NT2/D1 (cell line): ENCODE results near the gene LIPC.

Experiments used
- DNase-seq: peaks from one replicate; pipeline ENCODE4 v3.0.0-alpha.2; 2011; ENCODE audit warnings: low read depth, low spot score
- H3K27me3 ChIP-seq: 2 replicates; pipeline ENCODE4 v1.6.0; 2011; ENCODE audit warnings: mild to moderate bottlenecking; ENCODE audit not compliant: insufficient read length, insufficient read depth
- H3K36me3 ChIP-seq: 2 replicates; pipeline ENCODE4 v1.6.1; 2011; ENCODE audit warnings: mild to moderate bottlenecking, low read length, mixed read lengths; ENCODE audit not compliant: insufficient read depth, insufficient read length
- H3K4me1 ChIP-seq: 2 replicates; pipeline ENCODE4 v1.5.1; 2011; ENCODE audit not compliant: insufficient read depth, insufficient read length
- H3K4me3 ChIP-seq: 2 replicates; pipeline ENCODE4 v1.5.1; 2011; ENCODE audit warnings: low read depth; ENCODE audit not compliant: insufficient read length
- H3K9ac ChIP-seq: 2 replicates; pipeline ENCODE4 v1.6.0; 2011; ENCODE audit warnings: low read depth; ENCODE audit not compliant: insufficient read length
- H3K9me3 ChIP-seq: 2 replicates; pipeline ENCODE4 v1.5.1; 2011; ENCODE audit warnings: mild to moderate bottlenecking, low read length; ENCODE audit not compliant: insufficient read depth
- SUZ12 ChIP-seq: IDR thresholded peaks from 2 replicates; pipeline ENCODE4 v1.6.1; 2011; ENCODE audit not compliant: insufficient read length, insufficient read depth; ENCODE audit errors: extremely low read depth
- YY1 ChIP-seq: IDR thresholded peaks from 2 replicates; pipeline ENCODE4 v1.6.1; 2011; ENCODE audit not compliant: insufficient read length, insufficient read depth
- ZNF274 ChIP-seq: IDR thresholded peaks from 2 replicates; pipeline ENCODE4 v1.6.1; 2011; ENCODE audit warnings: mild to moderate bottlenecking, low read depth, low read length

Gene LIPC

DNA sequence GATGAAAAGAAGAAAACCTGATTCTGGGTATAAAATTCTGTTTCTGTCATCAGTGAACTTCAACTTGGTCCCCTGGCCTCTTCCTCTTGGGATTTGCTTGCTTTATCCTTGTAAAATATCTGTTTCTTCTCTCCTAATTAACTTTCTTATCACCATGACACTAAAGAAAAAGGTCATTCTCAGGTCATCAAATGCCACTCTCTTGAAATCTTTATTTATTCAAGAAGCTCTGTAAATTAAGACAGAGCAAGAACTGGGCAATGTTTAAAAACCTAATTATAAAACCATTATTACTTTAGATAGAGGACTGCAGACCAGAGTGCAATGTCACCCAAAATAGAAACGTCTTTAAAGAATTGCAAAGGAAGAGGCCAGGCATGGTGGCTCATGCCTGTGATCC lies 6.0 kb upstream of the LIPC start:
- Histone ChIP-seq H3K4me3 (no peak overlapping the region), H3K27me3 (no peaks in the 10 kb centered on the region), H3K4me1 (no peaks in the 10 kb centered on the region), H3K9ac (no peak overlapping the region), H3K9me3 (no peaks in the 10 kb centered on the region), H3K36me3 (no peaks in the 10 kb centered on the region)
- TF ChIP-seq YY1, result no peak
- TF ChIP-seq ZNF274, result no peak
- no peak for TF ChIP-seq SUZ12
- no peak for DNase-seq

DNA sequence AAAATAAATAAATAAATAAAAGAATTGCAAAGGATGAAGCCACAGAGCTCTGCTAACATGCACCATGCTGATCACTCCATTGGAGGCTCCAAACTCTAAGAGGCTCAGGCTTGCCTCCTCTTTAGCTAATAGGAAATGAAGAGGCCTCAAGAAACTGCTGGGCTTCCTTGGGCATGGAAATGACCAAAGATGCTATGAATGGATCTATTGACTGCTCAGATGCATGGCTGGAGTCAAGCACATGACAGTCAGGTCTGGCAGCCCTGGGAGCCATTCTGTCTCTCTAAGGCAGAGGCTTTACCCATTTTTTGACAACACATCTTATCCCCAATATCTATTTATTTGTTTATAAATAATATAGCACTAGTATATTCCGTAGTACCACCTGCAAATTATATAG lies 5.3 kb upstream of the LIPC start:
- H3K4me3 ChIP-seq, result no peak overlapping the region
- H3K4me1 ChIP-seq, result no peaks in the 10 kb centered on the region
- H3K9ac ChIP-seq, result no peak overlapping the region
- no peaks in the 10 kb centered on the region for H3K27me3 ChIP-seq
- no peaks in the 10 kb centered on the region for H3K9me3 ChIP-seq
- no peak for DNase-seq
- no peaks in the 10 kb centered on the region for H3K36me3 ChIP-seq
- no peak for TF ChIP-seq ZNF274
- no peak for TF ChIP-seq SUZ12
- no peak for TF ChIP-seq YY1

DNA sequence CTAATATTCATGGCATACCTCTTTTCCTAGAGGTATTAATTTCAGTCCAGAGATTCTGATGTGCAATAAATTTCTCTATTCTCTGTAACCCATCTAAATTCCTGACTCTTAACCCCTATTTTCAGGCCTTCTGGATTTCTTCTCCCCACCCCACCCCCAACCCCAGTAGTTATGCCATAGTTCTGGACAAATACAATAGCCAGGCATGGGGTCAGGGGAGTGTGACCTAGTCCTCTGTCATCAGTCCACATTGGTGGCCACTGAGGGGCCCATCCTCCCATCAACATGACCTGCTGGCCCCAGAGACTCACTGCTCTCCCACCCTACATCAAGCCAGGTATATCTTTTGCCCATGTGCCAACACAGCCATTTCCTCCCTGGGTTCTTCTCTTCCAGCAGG lies 3.8 kb upstream of the LIPC start:
- DNase-seq, result no peak
- Histone ChIP-seq H3K27me3 (no peaks in the 10 kb centered on the region), H3K9me3 (no peaks in the 10 kb centered on the region), H3K36me3 (no peaks in the 10 kb centered on the region), H3K4me1 (no peaks in the 10 kb centered on the region), H3K4me3 (no peak overlapping the region), H3K9ac (no peak overlapping the region)
- TF ChIP-seq SUZ12 (no peak), YY1 (no peak), ZNF274 (no peak)

DNA sequence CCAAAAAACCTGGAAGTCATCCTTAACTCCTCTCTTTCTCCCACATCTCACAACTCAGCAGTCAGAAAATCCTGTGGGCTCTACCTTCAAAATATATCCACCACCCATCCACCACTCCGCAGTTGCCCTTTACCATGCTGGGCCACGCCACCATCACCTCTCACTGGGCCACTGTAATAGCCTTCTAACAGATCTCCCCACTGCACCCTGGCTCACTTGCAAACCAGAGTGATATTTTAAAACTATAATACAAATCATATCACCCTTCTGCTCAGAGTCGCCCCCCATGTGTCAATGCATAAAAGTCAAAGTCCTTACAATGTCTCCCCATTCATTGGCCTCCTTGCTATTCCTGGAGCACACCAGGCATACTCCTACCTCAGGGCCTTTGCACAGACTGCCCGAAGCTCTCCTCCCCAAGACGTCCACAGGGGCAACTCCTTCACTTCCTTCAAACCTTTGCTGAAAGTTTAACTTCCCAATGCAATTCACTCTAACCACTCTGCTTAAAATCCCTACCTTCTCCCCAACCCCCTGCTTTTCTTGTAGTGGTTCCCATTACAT lies 1.5 kb upstream of the LIPC start:
- no peaks in the 10 kb centered on the region for H3K27me3 ChIP-seq
- no peak for DNase-seq
- H3K9ac ChIP-seq, result no peak overlapping the region
- no peak overlapping the region for H3K4me3 ChIP-seq
- TF ChIP-seq ZNF274 (no peak), YY1 (no peak), SUZ12 (no peak)
- peaks cover 8% of the 10 kb centered on the region for H3K4me1 ChIP-seq
- no peaks in the 10 kb centered on the region for H3K36me3 ChIP-seq
- H3K9me3 ChIP-seq, result no peaks in the 10 kb centered on the region

DNA sequence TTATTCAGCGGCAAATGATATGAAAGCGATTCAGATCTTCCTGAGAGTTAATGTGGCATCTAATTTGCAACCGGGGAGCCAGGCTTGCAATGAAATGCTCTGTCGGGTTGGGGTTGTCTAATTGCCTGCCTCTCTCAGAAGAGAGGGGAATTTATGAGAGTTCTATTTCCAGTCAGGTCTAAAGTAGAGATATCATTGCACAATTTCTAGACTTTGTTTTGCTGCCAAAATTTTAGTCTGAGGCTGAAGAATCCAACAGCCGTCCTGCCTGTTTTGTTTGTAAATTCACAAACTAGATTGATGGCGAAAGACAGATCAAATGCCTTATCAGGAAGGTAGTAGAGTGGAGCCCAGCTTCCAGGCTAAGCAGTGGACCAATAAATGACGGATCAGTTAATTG lies 610 bp downstream of the LIPC start:
- H3K27me3 ChIP-seq, result no peaks in the 10 kb centered on the region
- TF ChIP-seq SUZ12 (no peak), ZNF274 (no peak), YY1 (no peak)
- H3K4me1 ChIP-seq, result peaks cover 8% of the 10 kb centered on the region
- no peak overlapping the region for H3K4me3 ChIP-seq
- no peak overlapping the region for H3K9ac ChIP-seq
- no peaks in the 10 kb centered on the region for H3K9me3 ChIP-seq
- H3K36me3 ChIP-seq, result no peaks in the 10 kb centered on the region
- no peak for DNase-seq

DNA sequence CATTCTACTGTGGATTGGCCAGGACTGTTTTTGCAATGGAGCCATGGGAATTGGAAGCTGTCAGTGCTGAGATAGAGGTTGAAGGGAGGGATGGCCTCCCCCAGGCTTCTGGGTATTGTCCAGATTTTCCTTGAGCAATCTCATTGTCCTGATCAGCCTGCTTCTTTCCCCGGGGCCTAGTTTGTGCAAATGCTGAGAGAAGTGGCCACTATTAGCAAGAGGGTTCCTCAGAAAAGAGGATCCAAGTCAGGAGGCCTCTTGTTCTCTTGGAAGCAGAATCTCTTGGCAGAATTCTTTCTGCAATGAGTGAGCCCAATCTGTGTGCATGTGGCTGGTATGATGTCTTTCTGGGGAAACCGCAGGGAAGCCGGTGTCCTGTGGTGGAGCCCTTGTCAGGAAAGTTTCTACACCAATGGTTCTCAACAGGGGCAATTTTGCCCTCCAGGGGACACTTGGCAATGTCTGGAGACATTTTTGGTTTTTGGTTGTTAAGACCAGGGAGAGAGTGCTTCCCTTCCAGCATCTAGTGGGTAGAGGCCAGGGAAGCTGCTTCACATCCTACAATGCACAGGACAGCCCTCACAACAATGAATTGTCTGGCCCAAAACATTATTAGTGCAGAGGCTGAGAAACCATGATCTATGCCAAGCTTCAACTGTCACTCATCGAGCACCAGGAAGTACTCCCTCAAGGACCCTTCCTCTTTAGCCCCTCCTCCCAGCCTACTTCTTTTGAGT lies 2.0 kb downstream of the LIPC start:
- DNase-seq, result no peak
- TF ChIP-seq SUZ12 (no peak), ZNF274 (no peak)
- Histone ChIP-seq H3K9me3 (no peaks in the 10 kb centered on the region), H3K4me3 (no peak overlapping the region), H3K27me3 (no peaks in the 10 kb centered on the region), H3K9ac (no peak overlapping the region), H3K4me1 (peaks cover 10% of the 10 kb centered on the region), H3K36me3 (no peaks in the 10 kb centered on the region)

DNA sequence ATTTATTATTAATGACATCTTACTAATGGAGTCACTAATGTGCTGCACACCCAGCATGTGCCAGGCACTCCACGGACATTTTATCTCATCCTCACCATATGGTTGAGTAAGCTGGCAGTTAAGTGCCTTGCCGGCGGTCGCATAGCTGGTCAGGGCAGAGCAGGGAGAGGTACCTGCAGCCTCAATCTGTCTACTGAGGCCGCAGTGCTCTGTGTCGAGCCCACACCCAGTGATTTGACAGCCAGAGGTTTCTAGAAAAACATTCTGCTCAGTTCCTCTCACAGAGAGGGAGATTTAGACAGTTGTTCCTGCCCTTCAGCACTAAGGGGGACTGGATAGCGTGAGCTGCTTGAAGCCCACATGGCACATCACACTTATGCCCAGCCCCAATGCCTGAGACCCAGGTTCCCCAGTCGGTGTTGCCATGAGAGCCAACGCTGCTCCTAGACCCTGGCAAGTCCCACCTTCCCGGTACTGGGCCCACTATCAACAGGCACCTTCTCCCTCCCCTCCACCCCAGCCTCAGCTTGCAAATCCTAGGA lies 2.6 kb downstream of the LIPC start:
- Histone ChIP-seq H3K4me1 (peaks cover 11% of the 10 kb centered on the region), H3K9me3 (no peaks in the 10 kb centered on the region), H3K27me3 (no peaks in the 10 kb centered on the region), H3K9ac (no peak overlapping the region), H3K36me3 (no peaks in the 10 kb centered on the region), H3K4me3 (no peak overlapping the region)
- TF ChIP-seq YY1 (no peak), SUZ12 (no peak), ZNF274 (no peak)
- no peak for DNase-seq
